HepG2 (cell line): ENCODE results near the gene SYT8. TPM values are rescaled to one million over a fixed set of nuclear protein-coding genes. Genes with fewer than 3 reads are reported as not detected.
A peak's percentile ranks its signal among the peaks of the same experiment; 100 is the strongest.

ENCODE experiments used
- ATAC-seq: fragments of 200-7000 bp; cut with Tn5 transposase; 3 replicates; pipeline ENCODE4 v1.9.1; 2020; ENCODE audit warnings: mild to moderate bottlenecking, moderate library complexity
- BruUV-seq: library from RNA; stranded (reverse); fragments of 400-500 nt; replicated peaks from 2 replicates; lab custom pipeline; 2021; lab: Mats Ljungman, UMichigan
- CTCF ChIA-PET: fragments of 300-600 bp; formaldehyde crosslinking; extraction: SDS; loops from one replicate; lab custom pipeline; 2021; ENCODE audit warnings: low total read pairs, inconsistent platforms, low intra/inter-chr PET ratio; lab: Yijun Ruan, JAX
- POLR2A ChIA-PET: fragments of 350-600 bp; sonication (Branson Sonifier 250); formaldehyde crosslinking; loops from one replicate; lab custom pipeline; 2020; ENCODE audit warnings: antibody characterized with exemption, inconsistent platforms; lab: Yijun Ruan, JAX
- DNase-seq: peaks from one replicate; pipeline ENCODE4 v3.0.0-alpha.2; 2015; ENCODE audit warnings: low spot score
- FAIRE-seq: peaks from 3 replicates; lab custom pipeline; 2011; peaks lifted over from hg19 to GRCh38; lab: Jason Lieb, UNC
- H2AFZ ChIP-seq: one replicate; pipeline ENCODE4 v1.6.1; 2011; ENCODE audit warnings: low read length, inconsistent platforms
- H3K27ac ChIP-seq: fragments of 300-600 bp; 3 replicates; pipeline ENCODE4 v1.8.0; 2011; ENCODE audit warnings: mixed run types, mild to moderate bottlenecking, mixed read lengths, low read length, inconsistent platforms; ENCODE audit not compliant: insufficient read depth; ENCODE audit errors: extremely low read length
- H3K27me3 ChIP-seq, 2 experiments: fragments of 200-600 bp in 1 of 2; 2 replicates in 1 of 2; 3 replicates in 1 of 2; pipeline versions ENCODE4 v1.6.0 to v1.8.0; 2011; ENCODE audit warnings: low read length in 2 of 2, mild to moderate bottlenecking in 2 of 2, moderate library complexity in 2 of 2, inconsistent platforms in 1 of 2; ENCODE audit not compliant: insufficient read depth in 2 of 2, control insufficient read depth in 1 of 2
- H3K36me3 ChIP-seq, 2 experiments: fragments of 200-600 bp in 1 of 2; replicated peaks in 1 of 2; 2 replicates in 1 of 2; 3 replicates in 1 of 2; pipeline versions ENCODE4 v1.5.1 to v1.8.0; 2011; ENCODE audit warnings: low read length in 2 of 2, inconsistent platforms in 1 of 2; ENCODE audit not compliant: insufficient read depth in 2 of 2, control insufficient read depth in 1 of 2
- H3K4me1 ChIP-seq: 2 replicates; pipeline ENCODE4 v1.5.1; 2012; ENCODE audit warnings: low read length, inconsistent platforms; ENCODE audit not compliant: insufficient read depth
- H3K4me2 ChIP-seq: 2 replicates; pipeline ENCODE4 v1.6.0; 2011; ENCODE audit warnings: low read depth, low read length, inconsistent platforms
- H3K4me3 ChIP-seq, 3 experiments: fragments of 200-600 bp in 1 of 3; sonication (generic), shearing (Covaris generic) in 1 of 3; replicated peaks in 1 of 3; 2 replicates each; pipeline ENCODE4 v1.5.1; 2011 to 2016; ENCODE audit warnings: low read length in 3 of 3, inconsistent platforms in 2 of 3, low read depth in 2 of 3, mild to moderate bottlenecking in 2 of 3, control low read depth in 1 of 3, mixed read lengths in 1 of 3; ENCODE audit not compliant: insufficient read depth in 1 of 3
- H3K79me2 ChIP-seq: one replicate; pipeline ENCODE4 v1.6.1; 2011; ENCODE audit warnings: low read length, inconsistent platforms; ENCODE audit not compliant: insufficient read depth
- H3K9ac ChIP-seq: 2 replicates; pipeline ENCODE4 v1.6.0; 2011; ENCODE audit warnings: mild to moderate bottlenecking, low read depth, low read length, inconsistent platforms; ENCODE audit not compliant: insufficient read depth
- H3K9me3 ChIP-seq: 2 replicates; pipeline ENCODE4 v1.5.1; 2012; ENCODE audit warnings: mild to moderate bottlenecking, low read length
- H4K20me1 ChIP-seq: 2 replicates; pipeline ENCODE4 v1.6.0; 2011; ENCODE audit warnings: inconsistent platforms, mild to moderate bottlenecking, low read length, moderate library complexity; ENCODE audit not compliant: insufficient read depth
- ELF4 ChIP-seq: sonication (generic); formaldehyde crosslinking; IDR thresholded peaks from 2 replicates; pipeline ENCODE4 v1.5.0; 2020; ENCODE audit warnings: missing genetic modification reagents, mild to moderate bottlenecking, moderate library complexity, borderline replicate concordance
- ETV6 ChIP-seq: sonication (generic); formaldehyde crosslinking; conservative IDR thresholded peaks from 2 replicates; pipeline ENCODE4 v1.4.0; 2020; ENCODE audit warnings: missing genetic modification reagents
- JUN ChIP-seq: sonication (generic); formaldehyde crosslinking; IDR thresholded peaks from 2 replicates; pipeline ENCODE4 v1.4.0; 2020; ENCODE audit warnings: mild to moderate bottlenecking, missing genetic modification reagents
- KAT2B ChIP-seq: fragments of 150-350 bp; IDR thresholded peaks from 2 replicates; pipeline ENCODE4 v1.6.1; 2014; ENCODE audit warnings: low read depth, low read length, borderline replicate concordance
- MTA3 ChIP-seq: sonication (generic); formaldehyde crosslinking; IDR thresholded peaks from 2 replicates; pipeline ENCODE4 v1.4.0; 2020; ENCODE audit warnings: missing genetic modification reagents
- MYNN ChIP-seq: sonication (generic); formaldehyde crosslinking; IDR thresholded peaks from 2 replicates; pipeline ENCODE4 v1.4.0; 2020; ENCODE audit warnings: mild to moderate bottlenecking, low read depth, missing genetic modification reagents
- NFE2 ChIP-seq: sonication (generic); formaldehyde crosslinking; IDR thresholded peaks from 2 replicates; pipeline ENCODE4 v1.4.0; 2020; ENCODE audit warnings: missing genetic modification reagents
- NFRKB ChIP-seq: fragments of 450-650 bp; IDR thresholded peaks from 2 replicates; pipeline ENCODE4 v1.6.1; 2017
- POLR2AphosphoS5 ChIP-seq: IDR thresholded peaks from 2 replicates; pipeline ENCODE4 v1.6.1; 2012; ENCODE audit warnings: low read depth, low read length
- RORA ChIP-seq: sonication (generic); formaldehyde crosslinking; IDR thresholded peaks from 2 replicates; pipeline ENCODE4 v1.5.0; 2020; ENCODE audit warnings: mild to moderate bottlenecking, missing genetic modification reagents, moderate library complexity
- ZBTB7B ChIP-seq: sonication (generic); formaldehyde crosslinking; IDR thresholded peaks from 2 replicates; pipeline ENCODE4 v1.4.0; 2020; ENCODE audit warnings: missing genetic modification reagents
- ZFP41 ChIP-seq: sonication (generic); formaldehyde crosslinking; IDR thresholded peaks from 2 replicates; pipeline ENCODE4 v1.4.0; 2020; ENCODE audit warnings: mild to moderate bottlenecking, missing genetic modification reagents, borderline replicate concordance
- ZFP91 ChIP-seq: sonication (generic); formaldehyde crosslinking; IDR thresholded peaks from 2 replicates; pipeline ENCODE4 v1.9.0; 2022; ENCODE audit warnings: missing genetic modification reagents, mild to moderate bottlenecking, borderline replicate concordance
- ZNF558 ChIP-seq: sonication (generic); formaldehyde crosslinking; IDR thresholded peaks from 2 replicates; pipeline ENCODE4 v1.9.0; 2022; ENCODE audit warnings: mild to moderate bottlenecking, missing genetic modification reagents, borderline replicate concordance
- ZNF703 ChIP-seq: sonication (generic); formaldehyde crosslinking; IDR thresholded peaks from 2 replicates; pipeline ENCODE4 v1.5.1; 2020; ENCODE audit warnings: missing genetic modification reagents, mild to moderate bottlenecking, moderate library complexity, borderline replicate concordance
- ZNF766 ChIP-seq: sonication (generic); formaldehyde crosslinking; IDR thresholded peaks from 2 replicates; pipeline ENCODE4 v1.5.0; 2020; ENCODE audit warnings: missing genetic modification reagents, borderline replicate concordance
- ZNF782 ChIP-seq: sonication (generic); formaldehyde crosslinking; IDR thresholded peaks from 2 replicates; pipeline ENCODE4 v1.4.0; 2020; ENCODE audit warnings: missing genetic modification reagents, mild to moderate bottlenecking, borderline replicate concordance
- ZNF790 ChIP-seq: sonication (generic); formaldehyde crosslinking; IDR thresholded peaks from 2 replicates; pipeline ENCODE4 v1.8.0; 2022; ENCODE audit warnings: missing genetic modification reagents, mild to moderate bottlenecking, borderline replicate concordance
- ZSCAN12 ChIP-seq: sonication (generic); formaldehyde crosslinking; IDR thresholded peaks from 2 replicates; pipeline ENCODE4 v1.9.0; 2021; ENCODE audit warnings: mild to moderate bottlenecking, missing genetic modification reagents
- WGBS: methylation state at CpG from one replicate; pipeline ENCODE4 v1.1.6; 2017; ENCODE audit warnings: low lambda C conversion rate; 5-methylcytosine and 5-hydroxymethylcytosine counted together
- in situ Hi-C: cut with HindIII; loops from 2 replicates; pipeline ENCODE4 v1.10.0; 2017; ENCODE audit warnings: low pct_unique_long_range_greater_than_20kb; ENCODE audit not compliant: extremely low pct_ligation_motif_present
- intact Hi-C: fragments of 100-400 bp; cut with micrococcal nuclease; formaldehyde crosslinking; loops from one replicate; pipeline ENCODE4 v1.10.0; 2022; ENCODE audit not compliant: unreplicated experiment
- polyA plus RNA-seq, 8 experiments: library from polyadenylated mRNA; depleted of rRNA in 3 of 8; stranded (reverse) in 7 of 8; unstranded in 1 of 8; fragments of >200 nt; fragmentation: Illumina TruSeq in 4 of 8; extraction: Trizol in 4 of 8; gene quantifications; 2 replicates each; pipeline versions ENCODE4 v1.2.1 to v1.2.3, GENCODE V29; 2011 to 2016; ENCODE audit warnings: low read depth in 4 of 8, missing spikeins in 1 of 8, mixed read lengths in 1 of 8; ENCODE audit not compliant: insufficient read depth in 1 of 8
- total RNA-seq, 5 experiments: library from RNA; depleted of rRNA; stranded (reverse); fragments of >200 nt; fragmentation: Illumina TruSeq; extraction: Trizol; gene quantifications; 2 replicates each; pipeline ENCODE4 v1.2.3, GENCODE V29; 2016; ENCODE audit warnings: low read depth in 1 of 5
- TF ChIP-seq, protein P1 (sequence below): sonication (generic); formaldehyde crosslinking; IDR thresholded peaks from 2 replicates; pipeline ENCODE4 v1.4.0; 2020; ENCODE audit warnings: mild to moderate bottlenecking, missing genetic modification reagents

Gene SYT8
- total and polyA plus RNA-seq, 2 of the 13 experiments (the other 11 are each of a cell fraction or from before 2014, with no cell fraction given): 0.60 to 2.3 TPM

DNA sequence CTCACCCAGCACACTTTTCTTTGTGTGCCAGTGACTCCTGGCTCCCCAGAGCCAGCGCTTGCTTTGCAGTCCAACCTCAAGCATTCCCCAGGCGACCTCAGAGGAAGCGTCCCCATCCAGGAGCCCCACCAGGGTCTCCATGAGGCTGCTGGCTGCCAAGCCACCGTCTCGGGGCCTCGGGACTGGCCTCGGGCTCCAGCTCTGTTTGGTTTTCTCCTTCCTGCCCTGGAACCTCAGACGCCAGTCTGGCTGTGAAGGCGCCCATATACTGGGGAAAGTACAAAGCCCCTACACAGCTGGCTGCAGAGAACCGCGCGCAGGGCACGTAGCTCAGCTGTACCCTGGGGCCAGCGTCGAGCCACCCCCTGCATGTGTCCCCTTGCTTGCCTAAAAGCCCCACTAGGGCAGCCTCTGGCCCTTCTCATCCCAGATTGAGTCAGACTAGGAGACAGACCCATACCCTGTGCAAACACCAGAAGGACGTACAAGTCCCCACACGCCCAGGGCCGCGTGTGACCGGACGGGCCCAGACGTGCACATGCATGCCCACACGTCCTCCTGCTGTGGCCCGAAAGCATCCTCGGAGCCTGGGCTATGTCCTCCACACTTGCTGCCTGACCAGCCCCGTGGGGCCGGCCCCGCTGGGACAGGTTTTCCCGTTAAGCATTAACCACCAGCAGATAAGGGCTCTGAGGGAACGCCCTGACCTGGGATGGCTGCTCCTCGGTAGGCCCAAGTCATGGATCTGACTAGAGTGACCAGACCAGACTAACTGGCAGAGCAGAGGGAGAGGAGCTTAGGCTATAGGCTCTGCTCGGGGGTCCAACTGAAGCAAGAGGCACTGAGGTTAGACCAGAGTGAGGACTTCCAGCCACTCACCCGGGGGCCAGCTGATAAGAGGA lies 4.2 kb upstream of the SYT8 start:
- H3K9me3 ChIP-seq: no peaks in the 10 kb centered on the region
- in situ Hi-C loops: loop anchor here (5.0 kb wide), 2 partner anchors 133 to 173 kb away; partner anchors contain the start of gene KRTAP5-6
- intact Hi-C loops: loop anchor here (2.0 to 5.0 kb wide), 2 partner anchors 123 to 178 kb away; no protein-coding TSS in a partner anchor
- no TSS peak for BruUV-seq
- peaks cover 0 to 6% of the 10 kb centered on the region in 2 experiments; a peak in 2 of 5 replicates for H3K27me3 ChIP-seq
- H2AFZ ChIP-seq: no peak overlapping the region
- peak; percentile 74 for DNase-seq
- ChIA-PET POLR2A (interaction anchor here (0.8 to 5.1 kb wide), 5 partner anchors 68 to 178 kb away, joined by 3 to 25 read pairs (median 3); no protein-coding TSS in a partner anchor), CTCF (interaction anchor here (1.2 to 4.2 kb wide), 3 partner anchors 137 to 188 kb away, joined by 3 to 44 read pairs (median 37); no protein-coding TSS in a partner anchor)
- WGBS: 4% methylated on average over 9 of the region's 33 CpGs
- H3K4me1 ChIP-seq: peaks cover 92% of the 10 kb centered on the region
- no peaks in the 10 kb centered on the region for H3K36me3 ChIP-seq
- H3K9ac ChIP-seq: peak overlapping the region; percentile 27; the same call in 1 of the 2 replicates
- H4K20me1 ChIP-seq: no peaks in the 10 kb centered on the region
- H3K79me2 ChIP-seq: no peaks in the 10 kb centered on the region
- peak; percentile 79 for ATAC-seq
- H3K27ac ChIP-seq: peak overlapping the region; percentile 64
- H3K4me2 ChIP-seq: peak overlapping the region; percentile 65
- peak overlapping the region in 1 of 3 experiments; percentile 19; a peak in 1 of 6 replicates for H3K4me3 ChIP-seq
- FAIRE-seq: peak; percentile 95
- TF ChIP-seq ZNF703 (CRISPR knock-in tag) (0 out of 2 replicates have a peak, but pooled peaks have one; percentile 21), ZBTB7B (peak; percentile 91), ZFP41 (CRISPR knock-in tag) (no peak), ZNF782 (CRISPR knock-in tag) (no peak), KAT2B (no peak), ZSCAN12 (CRISPR knock-in tag) (no peak), JUN (CRISPR knock-in tag) (no peak), ZFP91 (CRISPR knock-in tag) (peak; percentile 87), ETV6 (CRISPR knock-in tag) (no peak), MYNN (no peak), ZNF766 (peak; percentile 49; the same call in 1 of the 2 replicates), ZNF558 (CRISPR knock-in tag) (no peak), ELF4 (CRISPR knock-in tag) (no peak), POLR2AphosphoS5 (peak; percentile 70), ZNF790 (CRISPR knock-in tag) (peak; percentile 91; the same call in 1 of the 2 replicates), RORA (CRISPR knock-in tag) (no peak), MTA3 (no peak), NFE2 (no peak), NFRKB (no peak)
- TF ChIP-seq, protein P1, sequence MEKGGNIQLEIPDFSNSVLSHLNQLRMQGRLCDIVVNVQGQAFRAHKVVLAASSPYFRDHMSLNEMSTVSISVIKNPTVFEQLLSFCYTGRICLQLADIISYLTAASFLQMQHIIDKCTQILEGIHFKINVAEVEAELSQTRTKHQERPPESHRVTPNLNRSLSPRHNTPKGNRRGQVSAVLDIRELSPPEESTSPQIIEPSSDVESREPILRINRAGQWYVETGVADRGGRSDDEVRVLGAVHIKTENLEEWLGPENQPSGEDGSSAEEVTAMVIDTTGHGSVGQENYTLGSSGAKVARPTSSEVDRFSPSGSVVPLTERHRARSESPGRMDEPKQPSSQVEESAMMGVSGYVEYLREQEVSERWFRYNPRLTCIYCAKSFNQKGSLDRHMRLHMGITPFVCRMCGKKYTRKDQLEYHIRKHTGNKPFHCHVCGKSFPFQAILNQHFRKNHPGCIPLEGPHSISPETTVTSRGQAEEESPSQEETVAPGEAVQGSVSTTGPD (CRISPR knock-in tag): no peak
